GM21390 (cell line): Measurements from ENCODE around the gene TXNIP.
"Not testable (repeated sequence)": the region's sequence is repeated elsewhere in the genome, so short reads cannot be mapped to it uniquely, and the experiment has no call there.

ENCODE experiments used
- ATAC-seq: cut with Tn5 transposase; IDR thresholded peaks from one replicate; pipeline ENCODE4 v1.9.1; 2021; ENCODE audit not compliant: unreplicated experiment

Gene TXNIP

GRCh38 chr1:145996433-145997015, at the start of gene TXNIP:
TSS of gene TXNIP (minus strand) at chr1:145996579. CDS start at chr1:145996266, 313 bp downstream.
- peak; percentile 83 for ATAC-seq

- no peak for ATAC-seq
Measured at GRCh38 chr1:146039844-146040194, 43.4 kb upstream of the TXNIP start.

- ATAC-seq = no peak
Measured at GRCh38 chr1:146036965-146037646, 40.7 kb upstream of the TXNIP start.

- no peak for ATAC-seq
Measured at GRCh38 chr1:146036241-146036964, 40.0 kb upstream of the TXNIP start.

GRCh38 chr1:146035048-146035423, 38.7 kb upstream of the TXNIP start:
- no peak for ATAC-seq

GRCh38 chr1:146032631-146033219, 36.3 kb upstream of the TXNIP start:
- no peak for ATAC-seq

- no peak for ATAC-seq
Measured at GRCh38 chr1:146031476-146031875, 35.1 kb upstream of the TXNIP start.

GRCh38 chr1:146029117-146029516, 32.7 kb upstream of the TXNIP start:
- ATAC-seq = no peak

- ATAC-seq = not testable (repeated sequence)
Measured at GRCh38 chr1:146026650-146027049, 30.3 kb upstream of the TXNIP start.

GRCh38 chr1:146025787-146026495, 29.6 kb upstream of the TXNIP start:
- not testable (repeated sequence) for ATAC-seq

- no peak for ATAC-seq
Measured at GRCh38 chr1:146022403-146023127, 26.2 kb upstream of the TXNIP start.

GRCh38 chr1:146021622-146022402, 25.4 kb upstream of the TXNIP start, which contains the start of gene HJV:
TSS of gene HJV (minus strand) at chr1:146021735. CDS start at chr1:146020231, 1,504 bp downstream.
- ATAC-seq = no peak

- ATAC-seq = no peak
Measured at GRCh38 chr1:146021050-146021445, 24.7 kb upstream of the TXNIP start.

GRCh38 chr1:146020058-146021049, 24.0 kb upstream of the TXNIP start:
- ATAC-seq = no peak

- no peak for ATAC-seq
Measured at GRCh38 chr1:146019231-146020057, 23.1 kb upstream of the TXNIP start.

- no peak for ATAC-seq
Measured at GRCh38 chr1:146016891-146017290, 20.5 kb upstream of the TXNIP start.

- ATAC-seq = no peak
Measured at GRCh38 chr1:146013559-146013922, 17.2 kb upstream of the TXNIP start.
